ENCODE data around the gene SMAD1.

SMAD1 gene

GRCh38 chr4:145589916-145590702 is 108.5 kb downstream of the SMAD1 start:
- no peak for DNase-seq (ENCODE audit: low spot score)
- Histone ChIP-seq H3K4me3 (no peak overlapping the region), H3K27ac (no peak overlapping the region)
- TF ChIP-seq CTCF (IDR thresholded peaks at IDR 0.05), result no peak

- no peak for TF ChIP-seq CTCF (IDR thresholded peaks at IDR 0.05)
- Histone ChIP-seq H3K4me3 (no peak overlapping the region), H3K27ac (no peak overlapping the region)
- no peak for DNase-seq (ENCODE audit: low spot score)
Observed at GRCh38 chr4:145602129-145602760, 120.6 kb downstream of the SMAD1 start.

GRCh38 chr4:145605941-145606340 is 124.3 kb downstream of the SMAD1 start:
- Histone ChIP-seq H3K27ac (no peak overlapping the region), H3K4me3 (no peak overlapping the region)
- no peak for TF ChIP-seq CTCF (IDR thresholded peaks at IDR 0.05)
- no peak for DNase-seq (ENCODE audit: low spot score)

Data from coronary artery (tissue), 2 donors.